ENCODE results near the gene MGAT5B. TPM values are rescaled to one million over a fixed set of nuclear protein-coding genes. Genes with fewer than 3 reads are reported as not detected.
"Not testable (repeated sequence)": the region's sequence is repeated elsewhere in the genome, so short reads cannot be mapped to it uniquely, and the experiment has no call there.

The MGAT5B gene
- polyA plus RNA-seq, 3 donors = 0.16 to 0.25 (median 0.22) TPM

DNA sequence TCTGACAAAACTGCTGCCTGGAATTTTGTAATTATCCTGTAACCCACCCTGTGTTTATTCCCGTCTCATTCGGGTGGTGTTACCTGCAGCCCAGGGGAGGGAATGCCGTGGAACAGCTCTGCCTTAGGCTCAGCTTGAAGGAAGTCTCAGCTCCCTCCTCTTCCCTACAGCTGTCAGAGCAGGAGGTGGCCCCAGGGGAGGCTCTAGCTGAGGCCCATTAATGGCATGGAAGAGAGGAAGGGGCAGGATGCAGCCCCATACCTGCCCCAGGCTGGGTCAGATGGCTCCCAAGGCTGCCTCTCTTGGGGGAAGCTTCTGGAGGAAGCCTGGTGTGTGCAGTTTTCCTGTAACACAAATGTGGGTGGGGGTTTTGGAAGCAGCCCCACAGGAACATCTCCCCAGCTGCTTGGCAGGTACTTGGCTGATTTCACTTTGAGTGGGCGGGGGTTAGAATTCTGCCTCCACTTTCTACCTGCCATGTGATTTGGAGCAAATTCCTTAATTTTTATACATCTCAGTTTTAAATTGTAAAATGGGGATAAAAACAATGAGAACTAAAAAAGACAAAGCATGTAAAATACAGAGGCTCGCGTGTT lies 103.9 kb downstream of the MGAT5B start:
- WGBS, 3 donors = 67 to 76% (median 68%) methylated on average over 6 of the region's 6 CpGs

DNA sequence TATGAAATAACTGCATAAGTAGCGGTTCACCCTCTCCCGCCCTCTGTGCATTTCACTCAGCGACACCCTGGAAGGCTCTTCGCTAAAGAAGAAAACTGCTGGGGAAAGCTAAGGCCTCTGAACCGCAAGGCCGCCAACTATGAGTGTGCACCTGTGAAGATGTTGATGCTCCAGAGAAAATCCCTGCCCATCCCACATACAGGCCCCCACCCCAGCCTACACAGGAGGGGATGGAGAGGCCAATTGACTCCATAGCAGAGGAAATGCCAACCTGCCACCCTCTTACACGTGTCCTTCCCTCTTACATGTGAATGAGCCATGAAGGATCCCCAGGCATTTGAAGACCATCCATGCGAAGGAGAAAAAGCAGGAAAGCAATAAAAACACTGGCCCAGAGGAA lies 104.8 kb downstream of the MGAT5B start:
- WGBS, 3 donors = 84 to 87% (median 86%) methylated on average over 8 of the region's 8 CpGs
- no peak overlapping the region for H3K27ac ChIP-seq (ENCODE audit: low read depth, low read length)

More for the DNA sequence above, 103.9 kb downstream of the MGAT5B start:
- H3K27ac ChIP-seq (ENCODE audit: low read depth, low read length) = no peak overlapping the region

DNA sequence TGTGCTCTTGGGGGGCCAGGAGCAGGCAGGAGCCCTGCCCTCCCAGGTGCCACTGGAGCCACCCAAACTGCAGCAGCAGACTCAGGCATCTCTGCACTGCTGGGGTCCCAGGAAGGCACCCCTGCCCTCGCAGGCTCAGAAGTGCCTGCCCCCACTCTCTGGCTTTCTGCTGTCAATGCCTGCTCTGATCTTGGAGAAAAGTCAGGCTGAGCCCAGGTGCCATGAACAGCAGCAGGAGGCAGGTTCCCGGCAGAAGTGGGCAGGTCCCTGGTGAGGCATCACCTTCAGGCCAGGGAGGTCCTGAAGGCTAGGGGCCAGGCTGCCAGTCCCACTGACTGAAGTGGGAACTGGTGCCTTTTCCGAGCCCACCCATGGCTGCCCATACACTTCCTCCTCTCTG lies 106.5 kb downstream of the MGAT5B start:
- no peak overlapping the region for H3K27ac ChIP-seq (ENCODE audit: low read depth, low read length)
- WGBS, 3 donors = 78 to 95% (median 85%) methylated on average over 3 of the region's 3 CpGs

DNA sequence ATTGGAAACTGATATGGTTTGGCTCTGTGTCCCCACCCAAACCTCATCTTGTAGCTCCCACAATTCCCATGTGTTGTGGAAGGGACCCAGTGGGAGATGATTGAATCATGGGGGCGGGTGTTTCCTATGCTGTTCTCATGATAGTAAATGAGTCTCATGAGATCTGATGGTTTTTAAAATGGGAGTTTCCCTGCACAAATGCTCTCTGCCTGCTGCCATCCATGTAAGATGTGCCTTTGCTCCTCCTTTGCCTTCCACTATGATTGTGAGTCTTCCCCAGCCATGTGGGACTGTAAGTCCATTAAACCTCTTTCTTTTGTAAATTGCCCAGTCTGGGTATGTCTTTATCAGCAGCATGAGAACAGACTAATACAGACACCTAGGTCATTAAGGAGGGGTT lies 109.8 kb downstream of the MGAT5B start:
- H3K27ac ChIP-seq (ENCODE audit: low read depth, low read length) = not testable (repeated sequence)
- 71 to 83% (median 82%) methylated on average over 1 of the region's 1 CpG for WGBS, 3 donors

DNA sequence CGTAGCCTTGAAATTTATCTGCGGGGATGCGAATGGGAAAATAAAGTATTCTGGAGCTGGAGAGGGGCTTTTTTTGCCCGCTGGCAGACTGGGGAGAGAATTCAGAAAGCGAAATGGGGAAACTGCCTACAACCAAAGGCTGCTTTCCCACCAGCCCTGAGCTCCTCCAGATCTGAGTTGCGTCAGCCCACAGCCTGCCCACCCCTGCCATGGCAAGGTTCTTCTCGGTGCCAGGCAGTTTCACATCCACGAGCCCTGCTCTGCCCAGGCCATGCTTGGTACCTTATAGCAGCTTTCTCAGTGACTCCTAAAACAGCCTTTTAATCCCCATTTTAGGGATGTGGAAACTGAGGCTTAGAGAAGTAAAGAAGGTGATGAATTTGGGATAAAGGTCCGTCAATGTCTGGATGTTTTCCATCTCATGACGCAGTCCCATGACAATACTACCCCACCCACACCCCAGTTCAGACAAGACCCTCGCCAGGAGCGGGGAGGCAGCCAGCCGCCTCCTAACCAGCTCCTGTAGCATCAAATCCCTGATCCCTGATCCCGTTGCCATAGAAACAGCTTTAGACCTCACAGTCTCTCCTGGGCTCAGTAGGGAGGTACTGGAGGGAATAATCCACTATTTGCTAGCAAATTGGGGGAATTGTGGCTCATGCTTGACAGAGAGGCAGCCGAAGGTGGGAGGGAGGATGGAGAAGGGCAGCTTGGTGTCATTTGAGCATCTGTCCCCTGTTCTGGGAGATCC lies 113.5 kb downstream of the MGAT5B start:
- H3K27ac ChIP-seq (ENCODE audit: low read depth, low read length) = no peak overlapping the region
- 66 to 83% (median 78%) methylated on average over 15 of the region's 15 CpGs for WGBS, 3 donors

DNA sequence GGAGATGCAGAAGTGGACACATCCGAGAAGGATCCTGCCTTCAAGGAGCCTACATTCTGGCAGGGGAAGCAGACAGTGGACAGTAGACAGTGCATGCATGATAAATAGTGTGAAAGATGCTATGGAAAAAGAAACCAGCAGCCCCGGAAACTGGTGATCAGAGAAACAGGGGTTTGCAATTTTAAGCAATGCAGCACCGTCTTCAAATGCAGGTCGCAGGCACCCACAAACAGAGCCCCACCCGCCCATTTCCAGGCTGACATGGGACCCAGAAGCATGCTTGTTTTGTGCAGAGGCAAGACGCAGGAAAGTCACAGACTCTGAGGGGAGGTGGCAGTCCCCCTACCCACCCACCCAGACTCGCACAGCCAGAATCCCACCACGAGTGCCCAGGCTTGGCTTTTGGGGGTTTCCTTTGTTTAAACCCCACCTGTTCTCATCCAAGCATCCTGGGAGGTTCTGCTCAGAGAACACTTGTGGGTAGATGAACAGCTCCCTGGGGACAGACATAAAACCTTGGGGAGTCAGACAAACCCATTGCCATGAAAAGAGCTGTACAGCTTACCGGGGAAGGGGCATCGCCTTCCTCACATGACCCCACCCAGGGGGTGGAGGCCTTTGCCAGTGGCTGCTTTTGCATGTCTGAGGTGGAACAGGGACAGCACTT lies 114.3 kb downstream of the MGAT5B start:
- 66 to 84% (median 72%) methylated on average over 10 of the region's 10 CpGs for WGBS, 3 donors
- no peak overlapping the region for H3K27ac ChIP-seq (ENCODE audit: low read depth, low read length)

DNA sequence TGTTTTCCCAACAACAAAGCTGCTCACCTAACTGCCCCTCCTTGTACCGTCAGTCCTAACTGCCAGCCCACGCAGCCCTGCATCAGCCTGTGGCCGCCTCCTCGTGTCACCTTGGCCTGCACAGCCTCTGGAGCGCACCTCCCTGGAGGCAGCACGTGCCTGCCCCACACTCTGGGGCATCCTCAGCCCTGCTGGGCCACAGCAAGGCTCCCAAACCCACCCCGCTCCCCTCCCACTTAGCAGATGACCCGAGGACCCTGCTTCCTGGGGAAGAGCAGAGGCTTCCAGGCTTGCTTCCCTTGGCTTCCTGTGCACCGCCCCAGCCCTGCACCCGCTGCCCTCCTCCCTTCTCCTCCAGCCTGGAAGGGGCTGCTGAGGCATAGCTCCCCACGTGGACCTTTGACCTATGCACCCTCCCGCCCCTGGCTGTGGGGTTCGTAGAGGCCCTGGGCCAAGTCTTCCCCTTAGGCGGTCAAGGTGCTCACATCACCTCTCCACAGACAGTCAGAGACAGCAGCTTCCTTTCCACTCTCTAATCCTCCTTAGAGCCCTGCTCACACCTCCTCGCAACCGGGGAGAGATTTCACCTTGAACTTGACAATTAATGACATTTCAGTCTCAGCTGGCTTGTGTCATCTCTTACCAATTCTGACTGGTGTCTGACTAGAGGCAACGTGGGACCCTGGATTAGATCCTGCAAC lies 115.0 kb downstream of the MGAT5B start:
- H3K27ac ChIP-seq (ENCODE audit: low read depth, low read length) = no peak overlapping the region
- WGBS, 3 donors = 40 to 55% (median 54%) methylated on average over 17 of the region's 17 CpGs

DNA sequence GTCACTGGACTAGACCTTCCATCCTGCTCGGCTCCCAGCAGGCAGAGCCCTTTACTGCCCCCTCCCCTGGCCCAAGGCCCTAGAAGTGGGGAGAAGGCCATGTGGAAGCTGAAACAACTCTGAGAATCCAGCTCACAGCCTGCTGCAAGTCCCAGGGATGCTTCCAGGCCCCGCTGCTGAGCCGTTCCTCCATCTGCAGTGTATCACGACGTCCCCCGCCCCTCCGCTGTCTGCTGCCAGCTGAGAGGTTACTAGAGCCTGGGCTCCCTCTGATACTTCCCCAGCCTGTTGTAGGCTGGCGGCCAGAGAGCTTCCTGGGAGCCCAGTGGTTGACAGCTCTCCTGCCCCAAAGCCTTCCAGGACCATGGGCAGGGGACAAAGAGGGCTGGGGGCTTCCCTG lies 118.2 kb downstream of the MGAT5B start:
- H3K27ac ChIP-seq (ENCODE audit: low read depth, low read length) = no peak overlapping the region
- WGBS, 3 donors = 50 to 69% (median 69%) methylated on average over 8 of the region's 8 CpGs

DNA sequence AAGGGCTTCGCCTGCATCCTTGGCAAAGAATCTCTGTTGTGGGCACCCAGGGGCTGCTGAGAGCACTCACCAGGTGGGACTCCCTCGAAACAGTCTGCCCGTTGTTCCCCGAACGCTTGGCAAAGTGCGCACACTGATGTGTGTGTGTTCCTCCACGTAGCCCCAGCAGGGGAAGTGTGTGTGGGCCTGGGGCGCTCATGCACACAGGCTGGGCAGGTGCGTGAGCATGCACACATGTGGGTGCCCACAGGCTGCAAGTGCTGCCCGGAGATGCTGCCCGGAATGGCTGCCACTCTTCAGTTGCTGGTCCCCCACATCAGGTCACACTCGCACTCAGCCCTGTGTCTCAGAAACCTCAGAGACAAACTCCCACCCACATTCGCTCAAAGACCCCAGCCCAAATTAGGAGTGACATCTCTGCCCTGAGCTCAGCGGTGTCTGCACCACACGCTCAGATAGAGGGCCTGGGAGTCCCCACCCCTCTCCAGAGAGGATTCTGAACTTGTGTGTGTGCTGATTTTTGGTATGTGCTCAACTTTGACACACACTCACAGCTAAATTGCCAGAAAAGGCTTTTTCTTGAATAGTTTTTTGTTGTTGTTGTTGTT lies 119.4 kb downstream of the MGAT5B start:
- no peak overlapping the region for H3K27ac ChIP-seq (ENCODE audit: low read depth, low read length)
- 66 to 89% (median 70%) methylated on average over 15 of the region's 15 CpGs for WGBS, 3 donors

DNA sequence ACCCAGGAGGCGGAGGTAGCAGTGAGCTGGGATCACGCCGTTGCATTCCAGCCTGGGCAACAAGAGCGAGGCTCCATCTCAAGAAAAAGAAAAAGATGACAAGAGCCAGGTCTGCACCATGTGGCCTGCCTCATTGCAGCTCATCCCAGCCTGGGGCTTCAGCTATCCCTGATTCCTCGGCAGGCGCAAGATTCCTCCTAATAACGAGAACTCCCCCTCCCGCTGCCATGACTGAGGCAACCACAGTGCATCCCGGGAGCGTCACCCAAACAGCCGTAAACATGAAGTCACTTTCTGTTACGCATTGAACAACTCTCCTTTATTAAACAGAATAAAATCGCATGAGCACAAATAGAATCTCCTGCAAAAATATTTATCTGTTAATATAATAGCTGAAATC lies 120.6 kb downstream of the MGAT5B start:
- WGBS, 3 donors = 81 to 92% (median 89%) methylated on average over 13 of the region's 13 CpGs

DNA sequence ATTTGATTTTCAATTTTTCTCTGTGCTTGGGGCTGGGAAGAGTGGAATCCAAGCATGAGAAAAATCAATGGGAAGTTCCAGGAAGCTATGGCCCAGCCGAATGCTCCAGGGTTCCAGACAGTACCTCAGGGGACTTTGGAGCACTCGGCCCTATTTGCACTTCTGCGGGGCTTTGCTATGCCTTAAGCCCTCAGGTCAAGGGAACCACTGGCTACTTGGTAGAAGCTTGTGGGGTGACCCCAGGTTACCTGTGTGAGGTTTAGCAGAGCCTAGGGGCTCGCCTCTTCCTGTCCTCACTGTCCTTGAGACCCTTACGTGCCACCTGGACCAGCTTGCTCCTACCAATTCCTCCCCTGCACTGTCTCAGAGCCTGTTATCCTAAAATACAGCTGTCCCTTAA lies 121.3 kb downstream of the MGAT5B start:
- WGBS, 3 donors = 49 to 85% (median 57%) methylated on average over 5 of the region's 5 CpGs
- H3K27ac ChIP-seq (ENCODE audit: low read depth, low read length) = no peak overlapping the region

More for the DNA sequence above, 120.6 kb downstream of the MGAT5B start:
- no peak overlapping the region for H3K27ac ChIP-seq (ENCODE audit: low read depth, low read length)

DNA sequence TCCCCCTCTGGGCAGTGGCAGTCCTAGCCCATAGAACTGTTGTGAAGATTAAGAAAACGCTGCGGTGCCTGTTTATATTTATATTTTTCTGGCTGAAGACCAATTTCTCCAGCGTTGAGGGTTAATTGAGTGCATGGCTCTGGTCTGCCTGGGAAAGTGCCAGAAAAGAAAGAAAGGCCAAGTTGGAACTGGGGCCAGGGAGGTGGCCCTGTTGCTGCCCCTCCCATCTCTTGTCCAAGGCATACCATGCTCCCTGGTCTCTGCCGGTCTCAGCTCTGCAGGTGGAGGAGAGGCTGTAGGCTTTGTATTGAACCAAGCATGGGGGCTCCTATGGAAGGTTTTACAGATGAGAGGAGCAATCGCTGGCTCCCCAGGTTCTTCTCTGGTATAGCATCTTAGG lies 124.7 kb downstream of the MGAT5B start:
- no peak overlapping the region for H3K27ac ChIP-seq (ENCODE audit: low read depth, low read length)
- WGBS, 3 donors = 33 to 65% (median 47%) methylated on average over 5 of the region's 5 CpGs

DNA sequence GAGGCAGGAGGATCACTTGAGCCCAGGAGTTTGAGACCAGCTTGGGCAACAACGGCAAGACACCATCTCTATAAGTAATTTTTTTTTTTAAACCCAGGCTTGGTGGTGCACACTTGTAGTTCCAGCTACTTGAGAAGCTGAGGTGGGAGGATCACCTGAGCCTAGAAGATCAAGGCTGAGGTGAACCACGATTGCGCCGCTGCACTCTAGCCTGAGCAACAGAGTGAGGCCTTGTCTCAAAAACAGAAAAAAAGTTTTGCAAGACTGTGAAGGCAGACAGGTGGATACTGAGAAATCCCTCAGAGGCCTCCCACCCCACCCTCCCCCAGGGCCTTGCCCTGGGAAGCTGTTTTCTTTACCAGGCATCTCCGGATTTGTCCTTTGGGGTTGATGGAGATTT lies 125.4 kb downstream of the MGAT5B start:
- H3K27ac ChIP-seq (ENCODE audit: low read depth, low read length) = no peak overlapping the region
- WGBS, 3 donors = 40 to 50% (median 49%) methylated on average over 5 of the region's 5 CpGs

DNA sequence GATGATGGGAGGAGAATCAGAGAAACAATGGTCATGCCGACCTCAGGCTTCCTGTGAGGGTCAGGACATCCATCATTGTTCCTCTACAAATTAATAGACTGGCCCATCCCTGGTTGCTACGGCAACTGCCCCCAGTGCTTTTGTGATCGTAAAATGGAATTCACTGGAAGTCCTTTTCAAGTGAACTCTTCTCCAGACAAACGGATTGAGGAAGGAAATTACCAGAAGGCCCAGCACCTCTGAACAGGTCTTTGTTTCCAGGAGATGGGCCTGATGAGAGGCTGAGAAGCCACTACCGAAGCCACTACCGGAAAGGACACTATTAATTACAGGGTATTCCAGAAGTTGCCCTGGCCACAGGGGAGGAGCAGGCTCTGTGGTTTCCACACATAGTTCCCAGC lies 126.0 kb downstream of the MGAT5B start:
- WGBS, 3 donors = 34 to 38% (median 36%) methylated on average over 6 of the region's 6 CpGs
- H3K27ac ChIP-seq (ENCODE audit: low read depth, low read length) = no peak overlapping the region

DNA sequence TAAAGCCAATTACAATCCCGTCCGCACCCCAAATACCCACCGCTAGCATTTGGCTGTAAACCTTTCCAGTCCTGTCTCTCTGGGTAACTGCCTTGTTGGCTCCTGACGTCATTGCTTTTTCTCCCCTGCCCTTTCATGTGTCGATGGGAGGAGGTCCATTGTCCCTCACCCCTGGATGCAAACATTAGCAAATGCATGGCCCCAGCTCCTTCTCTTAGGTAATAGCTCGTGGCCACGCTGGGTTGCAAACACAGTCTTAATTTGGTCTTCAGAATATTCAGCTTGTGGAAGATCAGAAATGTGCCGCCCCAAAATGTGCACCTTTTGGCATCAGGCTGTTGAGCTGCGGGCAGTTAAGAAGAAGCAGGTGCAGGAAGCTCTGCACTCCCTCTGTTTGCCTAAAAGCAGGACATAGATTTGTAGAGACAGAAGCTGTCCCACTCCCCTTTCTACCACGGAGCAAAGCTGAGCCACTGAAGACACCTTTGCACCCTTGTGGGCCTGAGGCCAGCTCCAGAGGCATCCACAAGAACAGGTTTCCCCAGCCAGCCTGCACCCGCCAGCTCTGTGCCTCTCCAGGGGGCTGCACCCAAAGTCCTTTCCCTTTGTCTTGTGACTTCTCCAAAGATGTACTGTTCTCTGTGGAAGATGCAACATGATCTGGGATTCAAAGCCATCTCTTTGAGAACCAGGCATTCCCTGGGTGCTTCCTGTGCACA lies 127.3 kb downstream of the MGAT5B start:
- WGBS, 3 donors = 42 to 68% (median 65%) methylated on average over 11 of the region's 11 CpGs
- H3K27ac ChIP-seq (ENCODE audit: low read depth, low read length) = no peak overlapping the region

DNA sequence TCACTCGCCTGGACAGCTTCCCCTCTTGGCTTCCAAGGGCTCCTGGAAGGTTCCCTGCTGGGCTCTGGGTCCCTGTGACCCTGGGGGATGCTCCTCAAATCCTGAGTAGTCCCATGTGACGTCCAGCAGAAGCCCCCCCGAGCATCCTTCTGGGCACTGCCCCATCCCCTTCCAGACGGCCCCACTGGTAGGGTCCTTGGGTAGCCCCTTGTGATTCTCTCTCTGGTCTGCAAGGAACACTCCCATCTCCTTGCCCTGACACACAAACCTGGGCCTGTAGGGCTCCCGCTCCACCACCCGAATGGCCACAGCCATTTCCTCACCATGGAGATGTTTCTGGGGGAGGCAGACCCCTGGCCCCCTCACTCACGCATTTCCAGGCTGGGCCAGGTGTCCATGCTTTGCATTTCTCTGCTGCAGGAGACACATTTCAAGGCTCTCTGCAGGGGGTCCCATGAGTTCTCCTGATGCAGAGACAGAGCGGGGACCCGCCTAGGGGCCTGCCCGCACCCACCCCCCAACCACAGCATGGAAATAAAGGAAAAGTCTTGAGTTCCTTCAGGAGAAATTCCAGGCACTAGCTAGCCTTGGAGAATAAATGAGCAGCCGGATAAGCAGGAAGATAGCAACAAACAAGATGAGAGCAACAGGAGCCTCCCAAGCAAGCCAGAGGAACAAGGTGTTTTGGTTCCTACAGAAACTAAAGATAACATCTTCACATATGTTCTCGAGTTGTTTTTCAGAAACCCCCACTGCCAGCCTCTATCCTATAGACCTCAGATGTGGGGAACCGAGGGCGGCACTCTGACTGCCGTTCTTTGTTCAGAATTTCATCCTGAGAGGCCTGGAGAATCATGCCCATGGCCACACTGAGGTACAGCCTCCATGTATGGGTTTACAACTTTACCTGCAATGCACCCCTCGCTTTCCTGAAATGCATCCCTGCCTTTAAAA lies 128.8 kb downstream of the MGAT5B start:
- H3K27ac ChIP-seq (ENCODE audit: low read depth, low read length) = no peak overlapping the region
- 61 to 84% (median 84%) methylated on average over 15 to 16 of the region's 16 CpGs for WGBS, 3 donors

DNA sequence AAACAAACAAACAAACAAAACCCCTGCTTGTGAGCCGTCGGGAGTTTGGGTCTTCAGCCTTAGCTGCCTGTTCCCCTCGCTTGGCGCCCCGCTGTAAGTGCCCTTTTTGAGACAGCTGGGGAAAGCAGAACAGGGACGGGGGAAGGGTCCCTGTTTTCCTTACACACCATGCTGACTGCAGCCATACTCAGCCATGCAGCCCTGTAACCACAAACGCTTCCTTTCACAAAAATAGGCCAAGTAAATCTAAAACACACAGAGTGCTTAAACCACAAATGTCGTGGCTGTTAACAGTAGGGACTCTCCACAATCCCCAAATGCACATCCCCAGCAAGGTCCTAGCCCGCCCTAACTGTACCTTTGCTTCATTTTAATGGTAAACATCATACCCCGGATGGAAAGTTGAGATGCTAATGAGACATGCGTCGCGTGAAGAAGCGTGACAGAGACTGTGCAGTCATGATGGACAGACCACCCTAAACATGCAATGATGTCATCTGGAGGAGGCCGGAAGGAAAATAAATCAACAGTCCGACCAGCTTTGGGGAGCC lies 129.9 kb downstream of the MGAT5B start:
- 41 to 62% (median 58%) methylated on average over 16 of the region's 16 CpGs for WGBS, 3 donors
- no peak overlapping the region for H3K27ac ChIP-seq (ENCODE audit: low read depth, low read length)

Measured in adipose tissue (tissue), 3 donors.